GM19043 (cell line): ENCODE data around the gene KLK3.
A peak's percentile ranks its signal among the peaks of the same experiment; 100 is the strongest.
"Not testable (repeated sequence)": the region's sequence is repeated elsewhere in the genome, so short reads cannot be mapped to it uniquely, and the experiment has no call there.

Experiments
- ATAC-seq: cut with Tn5 transposase; IDR thresholded peaks from one replicate; pipeline ENCODE4 v1.9.1; 2021; ENCODE audit warnings: low read depth; ENCODE audit not compliant: unreplicated experiment

The KLK3 gene

GRCh38 chr19:50854636-50855410 is at the start of gene KLK3:
Gene KLK3 (plus strand): TSS chr19:50854915. CDS start chr19:50854956, 41 bp downstream.
- ATAC-seq, result no peak

- no peak for ATAC-seq
These were observed 45.9 kb upstream of the KLK3 start for GRCh38 chr19:50808856-50809255.

GRCh38 chr19:50811622-50812238 is 43.0 kb upstream of the KLK3 start:
- not testable (repeated sequence) for ATAC-seq

- no peak for ATAC-seq
These were observed 42.2 kb upstream of the KLK3 start for GRCh38 chr19:50812474-50812873.

GRCh38 chr19:50814883-50815282 is 39.8 kb upstream of the KLK3 start:
- ATAC-seq, result no peak

GRCh38 chr19:50815439-50815838 is 39.3 kb upstream of the KLK3 start:
- no peak for ATAC-seq

GRCh38 chr19:50817941-50818858 is 36.5 kb upstream of the KLK3 start:
- ATAC-seq, result peak; percentile 55

GRCh38 chr19:50818859-50819472 is 35.7 kb upstream of the KLK3 start:
- ATAC-seq, result no peak

- no peak for ATAC-seq
These were observed 35.1 kb upstream of the KLK3 start for GRCh38 chr19:50819636-50820035.

GRCh38 chr19:50820086-50820485 is 34.6 kb upstream of the KLK3 start:
- ATAC-seq, result no peak

- no peak for ATAC-seq
These were observed 34.0 kb upstream of the KLK3 start for GRCh38 chr19:50820549-50821247.

- ATAC-seq, result no peak
These were observed 33.5 kb upstream of the KLK3 start for GRCh38 chr19:50821248-50821612.

GRCh38 chr19:50821622-50822021 is 33.1 kb upstream of the KLK3 start:
- ATAC-seq, result no peak

- ATAC-seq, result no peak
These were observed 32.0 kb upstream of the KLK3 start for GRCh38 chr19:50822661-50823208.

- no peak for ATAC-seq
These were observed 31.2 kb upstream of the KLK3 start, which contains the start of gene KLK1 for GRCh38 chr19:50823389-50824042. Gene KLK1 (minus strand): TSS chr19:50823787. CDS start chr19:50823748, 39 bp downstream.

GRCh38 chr19:50826492-50827240 is 28.0 kb upstream of the KLK3 start:
- no peak for ATAC-seq

- ATAC-seq, result no peak
These were observed 27.2 kb upstream of the KLK3 start for GRCh38 chr19:50827476-50827875.

GRCh38 chr19:50829801-50830200 is 24.9 kb upstream of the KLK3 start:
- no peak for ATAC-seq
